GM19397 (cell line): ENCODE measurements around the gene MICALL1.

ENCODE experiments used
- ATAC-seq: cut with Tn5 transposase; IDR thresholded peaks from one replicate; pipeline ENCODE4 v1.9.1; 2021; ENCODE audit warnings: mild to moderate bottlenecking, moderate library complexity; ENCODE audit not compliant: unreplicated experiment

MICALL1 gene, protein sequence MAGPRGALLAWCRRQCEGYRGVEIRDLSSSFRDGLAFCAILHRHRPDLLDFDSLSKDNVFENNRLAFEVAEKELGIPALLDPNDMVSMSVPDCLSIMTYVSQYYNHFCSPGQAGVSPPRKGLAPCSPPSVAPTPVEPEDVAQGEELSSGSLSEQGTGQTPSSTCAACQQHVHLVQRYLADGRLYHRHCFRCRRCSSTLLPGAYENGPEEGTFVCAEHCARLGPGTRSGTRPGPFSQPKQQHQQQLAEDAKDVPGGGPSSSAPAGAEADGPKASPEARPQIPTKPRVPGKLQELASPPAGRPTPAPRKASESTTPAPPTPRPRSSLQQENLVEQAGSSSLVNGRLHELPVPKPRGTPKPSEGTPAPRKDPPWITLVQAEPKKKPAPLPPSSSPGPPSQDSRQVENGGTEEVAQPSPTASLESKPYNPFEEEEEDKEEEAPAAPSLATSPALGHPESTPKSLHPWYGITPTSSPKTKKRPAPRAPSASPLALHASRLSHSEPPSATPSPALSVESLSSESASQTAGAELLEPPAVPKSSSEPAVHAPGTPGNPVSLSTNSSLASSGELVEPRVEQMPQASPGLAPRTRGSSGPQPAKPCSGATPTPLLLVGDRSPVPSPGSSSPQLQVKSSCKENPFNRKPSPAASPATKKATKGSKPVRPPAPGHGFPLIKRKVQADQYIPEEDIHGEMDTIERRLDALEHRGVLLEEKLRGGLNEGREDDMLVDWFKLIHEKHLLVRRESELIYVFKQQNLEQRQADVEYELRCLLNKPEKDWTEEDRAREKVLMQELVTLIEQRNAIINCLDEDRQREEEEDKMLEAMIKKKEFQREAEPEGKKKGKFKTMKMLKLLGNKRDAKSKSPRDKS

DNA sequence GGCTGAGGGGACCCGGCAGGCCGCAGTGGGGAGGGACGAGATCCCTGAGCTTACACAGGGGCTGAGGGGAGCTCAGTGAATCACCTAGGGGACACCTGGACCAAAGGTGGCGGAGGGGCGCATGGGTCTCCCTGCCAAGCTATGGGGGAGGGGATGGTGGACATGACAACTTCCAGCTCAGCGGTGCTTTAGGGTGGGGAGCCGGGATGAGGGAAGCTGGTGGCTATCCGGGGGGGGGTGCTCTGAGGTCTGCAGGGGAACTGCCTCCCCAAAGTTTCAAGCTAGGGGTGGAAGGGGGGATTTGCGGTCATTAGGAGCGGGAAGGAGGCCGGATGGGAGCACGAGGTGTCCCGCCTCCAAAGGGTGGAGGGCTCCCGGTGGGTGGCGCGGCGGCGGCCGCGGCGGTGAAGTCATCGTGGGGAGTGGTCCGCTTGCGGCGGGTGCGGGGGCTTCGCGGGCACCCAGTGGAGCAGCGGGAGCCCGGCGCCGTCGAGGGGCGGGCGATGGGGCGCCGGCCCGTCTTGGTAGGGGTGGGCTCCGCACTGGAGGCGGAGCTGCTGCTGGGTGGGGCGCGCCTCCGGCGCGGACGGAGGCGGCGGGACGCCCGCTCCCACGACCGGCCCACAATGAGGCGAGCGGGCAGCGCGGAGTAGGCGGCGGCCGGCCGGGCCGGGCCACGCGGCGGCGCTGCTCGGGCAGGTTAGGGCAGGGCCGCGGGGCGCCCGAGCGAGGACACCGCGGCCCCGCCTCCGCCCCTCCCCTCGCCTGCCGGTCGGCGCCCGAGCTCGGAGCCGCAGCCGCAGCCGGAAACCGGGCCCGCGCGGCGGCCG is at the start of gene MICALL1:
Gene MICALL1, plus strand, starts transcription at position 764 of the 830 bp plus-strand sequence. CDS start 126 bp downstream, outside the sequence.
- peak; percentile 78 for ATAC-seq

DNA sequence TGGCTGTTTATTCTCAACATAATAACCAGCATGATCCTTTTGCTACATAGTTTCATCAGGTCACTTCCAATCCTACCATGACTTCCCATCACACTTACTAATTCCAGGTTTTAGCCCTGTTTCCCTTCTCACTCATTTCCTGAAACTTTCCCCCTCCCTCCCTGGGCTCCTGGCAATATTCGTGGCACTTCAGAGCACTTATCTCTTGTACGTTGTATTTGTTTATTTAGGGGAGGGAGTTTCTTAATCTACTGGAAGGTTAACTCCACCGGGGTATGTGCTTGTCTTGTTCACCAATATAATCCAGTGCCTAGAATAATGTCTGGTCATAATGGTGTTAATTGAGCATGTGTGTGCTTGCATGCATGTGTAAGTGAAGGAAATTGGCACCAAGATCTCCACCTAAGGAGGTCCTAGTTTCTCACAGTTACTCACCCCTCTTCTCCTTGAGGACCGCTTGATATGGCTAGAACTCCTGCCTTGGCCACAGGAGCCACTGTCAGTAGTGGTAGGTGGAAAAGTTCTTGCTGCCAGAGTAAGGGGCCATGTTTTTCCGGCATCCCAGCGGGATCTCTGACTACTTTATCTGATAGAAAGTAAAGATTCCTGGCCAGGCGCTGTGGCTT is 45.2 kb upstream of the MICALL1 start:
- no peak for ATAC-seq

DNA sequence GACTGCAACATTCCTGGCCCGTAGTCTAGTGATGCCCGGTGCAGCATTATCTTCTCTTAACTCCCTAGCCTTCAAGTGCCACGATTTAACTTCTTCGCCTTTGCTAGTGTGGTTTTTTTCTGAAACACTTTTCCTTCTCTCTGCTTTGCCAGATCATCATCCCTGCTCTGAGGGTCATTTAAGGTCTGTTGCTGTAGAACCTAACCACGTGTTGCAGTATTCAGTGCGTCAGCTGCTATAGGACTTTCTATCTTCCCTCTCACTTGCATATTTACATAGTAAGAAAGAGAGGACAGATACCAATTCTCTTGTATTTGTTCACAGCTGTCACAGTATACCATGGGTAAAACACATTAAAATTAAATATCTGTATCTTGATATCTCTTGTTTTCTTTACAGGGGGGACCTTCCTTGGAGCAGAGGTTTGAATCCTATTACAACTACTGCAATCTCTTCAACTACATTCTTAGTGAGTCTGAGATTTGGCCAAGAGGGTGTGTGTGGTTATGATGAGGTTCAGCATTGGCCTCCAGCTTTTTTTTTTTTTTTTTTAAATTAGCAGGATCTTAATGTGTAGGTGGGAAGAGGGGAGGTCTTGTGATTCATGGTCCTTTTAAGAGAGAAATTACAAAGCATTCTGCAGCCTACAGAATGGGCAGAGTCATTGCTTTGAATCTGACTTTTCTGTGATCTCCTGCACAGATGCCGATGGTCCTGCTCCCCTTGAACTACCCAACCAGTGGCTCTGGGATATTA is 43.3 kb upstream of the MICALL1 start:
- no peak for ATAC-seq

DNA sequence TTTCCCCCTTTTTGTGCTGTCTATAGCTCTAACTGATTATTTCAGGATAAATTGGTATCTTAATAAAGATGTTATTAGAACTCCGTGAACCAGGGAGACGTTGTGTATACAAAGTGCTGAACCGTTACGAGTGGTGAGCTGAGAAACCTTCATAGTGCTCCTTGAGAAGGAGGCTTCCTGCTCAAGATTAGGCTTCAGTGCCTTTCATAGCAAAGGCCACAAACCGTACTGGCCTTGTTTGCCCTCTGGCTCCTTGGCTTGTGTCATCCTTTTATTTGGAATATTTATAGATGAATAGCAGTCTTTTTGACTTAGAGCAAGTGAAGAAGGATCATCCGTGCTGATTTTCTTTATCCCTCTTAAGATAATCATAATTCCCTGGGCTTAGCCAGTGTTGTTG is 40.6 kb upstream of the MICALL1 start:
- ATAC-seq: no peak

DNA sequence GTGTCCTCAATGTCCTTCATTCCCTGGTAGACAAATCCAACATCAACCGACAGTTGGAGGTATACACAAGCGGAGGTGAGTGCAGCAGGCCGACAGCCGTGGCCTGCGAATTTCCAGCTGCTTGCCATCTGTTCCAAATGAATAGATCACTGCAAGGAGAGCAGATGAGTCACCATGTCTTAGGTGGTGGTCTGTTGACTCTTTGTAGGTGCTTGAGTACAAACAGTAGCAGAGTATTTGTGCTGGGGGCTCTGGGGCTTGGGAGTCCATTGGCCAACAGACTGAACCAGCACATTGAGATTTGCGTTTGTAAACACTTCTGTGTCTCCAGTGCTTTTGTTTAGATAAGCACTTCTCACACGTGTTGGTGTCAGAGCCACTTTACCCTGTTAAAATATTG is 35.8 kb upstream of the MICALL1 start:
- ATAC-seq: no peak

DNA sequence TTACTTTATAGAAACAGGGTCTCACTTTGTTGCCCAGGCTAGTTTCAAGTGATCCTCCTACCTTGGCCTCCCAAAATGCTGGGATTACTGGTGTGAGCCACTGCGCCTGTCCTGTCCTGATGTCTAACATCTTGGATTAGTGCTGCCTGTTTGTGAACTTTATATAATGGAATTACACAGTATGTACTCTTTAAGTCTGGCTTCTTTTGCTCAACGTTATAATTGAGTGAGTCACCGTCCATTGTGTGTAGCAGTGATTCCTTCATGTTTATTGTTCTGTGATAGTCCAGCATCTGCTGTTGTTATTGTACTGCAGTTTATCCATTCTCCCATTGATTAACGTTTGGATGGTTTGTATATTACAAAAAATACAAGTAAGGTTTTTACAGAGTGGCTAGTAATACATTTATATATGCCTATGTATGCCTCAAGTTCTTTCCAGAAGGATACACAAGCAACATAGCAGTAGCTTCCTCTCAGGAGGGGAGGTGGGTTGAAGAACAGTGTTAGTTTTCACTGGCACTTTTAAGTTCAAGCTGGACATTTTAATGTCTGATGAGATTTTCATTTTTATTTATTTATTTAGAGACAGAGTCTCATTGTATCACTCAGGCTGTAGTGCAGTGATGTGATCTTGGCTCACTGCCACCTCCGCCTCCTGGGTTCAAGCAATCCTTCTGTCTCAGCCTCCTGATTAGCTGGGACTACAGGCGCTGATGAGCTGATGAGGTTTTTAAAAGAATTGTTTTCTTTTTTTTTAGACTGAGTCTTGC is 25.2 kb upstream of the MICALL1 start:
- ATAC-seq: no peak

DNA sequence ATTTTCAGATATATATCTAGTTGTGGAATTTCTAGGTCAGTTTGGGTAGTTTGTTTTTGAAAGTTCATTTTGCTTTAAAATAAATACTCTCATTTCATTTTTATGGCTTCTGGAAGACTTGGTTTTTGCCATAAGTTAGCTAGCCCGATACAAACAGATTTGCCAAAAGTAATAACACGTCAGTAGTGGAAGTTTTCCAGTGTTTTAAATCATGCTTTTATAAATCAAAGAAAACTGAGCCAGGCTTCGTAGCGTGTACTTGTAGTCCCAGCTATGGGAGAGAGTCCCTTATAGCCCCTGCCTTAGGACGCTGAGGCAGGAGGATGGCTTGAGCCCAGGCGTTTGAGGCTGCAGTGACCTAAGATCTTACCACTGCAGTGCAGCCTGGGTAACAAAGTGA is 21.7 kb upstream of the MICALL1 start:
- no peak for ATAC-seq

DNA sequence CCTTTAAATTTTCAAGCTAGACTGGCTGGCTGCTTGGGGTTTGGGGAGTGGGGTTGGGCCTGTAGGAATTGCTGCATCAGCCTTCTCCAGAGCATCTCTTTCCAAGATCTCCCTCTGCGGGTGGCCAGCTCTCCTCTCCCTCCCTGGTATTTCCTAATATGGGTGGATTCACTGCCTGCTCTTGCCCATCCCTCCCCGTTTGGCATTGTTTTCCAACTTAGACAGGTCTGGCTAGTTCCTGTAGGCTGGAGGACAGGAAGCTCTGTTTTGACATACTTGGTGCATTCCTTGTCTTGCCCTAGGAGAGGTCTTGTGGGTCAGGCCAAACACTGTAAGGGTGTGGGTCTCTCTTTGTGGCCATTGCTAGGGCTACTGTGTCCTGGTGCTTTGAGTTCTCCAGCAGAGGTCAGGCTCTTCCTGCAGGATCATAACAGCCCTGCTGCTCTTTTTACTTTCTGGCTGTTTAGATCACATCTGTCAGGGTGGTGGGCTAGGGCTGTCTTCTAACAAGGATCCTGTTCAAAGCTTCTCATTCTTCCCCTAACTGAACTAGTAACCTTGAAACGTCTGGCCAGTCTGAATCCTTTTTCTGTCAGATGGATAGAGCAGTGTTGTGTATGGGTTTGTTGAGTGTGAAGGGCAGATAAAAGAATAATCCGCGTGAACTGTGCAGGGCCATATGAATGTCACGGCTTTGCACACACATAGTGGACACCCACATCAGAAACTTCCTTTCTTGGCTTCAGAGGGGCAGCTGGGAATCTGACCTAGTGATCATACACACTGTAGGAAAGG is 18.3 kb upstream of the MICALL1 start:
- ATAC-seq: no peak

DNA sequence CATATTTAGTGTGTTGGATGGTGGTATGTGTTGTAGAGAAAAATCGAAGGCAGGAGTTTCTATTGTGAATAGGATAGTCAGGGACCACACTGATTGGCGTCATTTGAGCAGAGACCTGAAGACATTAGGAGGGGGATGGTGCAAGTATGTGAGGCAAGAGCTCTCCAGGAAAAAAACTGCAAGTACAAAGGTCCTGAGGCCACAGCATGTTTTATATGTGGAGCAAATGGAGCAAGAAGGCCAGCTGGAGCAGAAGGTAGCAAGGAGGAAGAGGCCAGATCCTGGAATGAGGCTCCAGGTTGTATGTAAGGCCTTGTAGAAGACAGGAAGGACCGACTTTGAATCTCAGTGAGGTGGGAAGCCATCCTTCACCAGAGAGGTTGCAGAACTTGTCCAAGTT is 14.2 kb upstream of the MICALL1 start:
- ATAC-seq: no peak

DNA sequence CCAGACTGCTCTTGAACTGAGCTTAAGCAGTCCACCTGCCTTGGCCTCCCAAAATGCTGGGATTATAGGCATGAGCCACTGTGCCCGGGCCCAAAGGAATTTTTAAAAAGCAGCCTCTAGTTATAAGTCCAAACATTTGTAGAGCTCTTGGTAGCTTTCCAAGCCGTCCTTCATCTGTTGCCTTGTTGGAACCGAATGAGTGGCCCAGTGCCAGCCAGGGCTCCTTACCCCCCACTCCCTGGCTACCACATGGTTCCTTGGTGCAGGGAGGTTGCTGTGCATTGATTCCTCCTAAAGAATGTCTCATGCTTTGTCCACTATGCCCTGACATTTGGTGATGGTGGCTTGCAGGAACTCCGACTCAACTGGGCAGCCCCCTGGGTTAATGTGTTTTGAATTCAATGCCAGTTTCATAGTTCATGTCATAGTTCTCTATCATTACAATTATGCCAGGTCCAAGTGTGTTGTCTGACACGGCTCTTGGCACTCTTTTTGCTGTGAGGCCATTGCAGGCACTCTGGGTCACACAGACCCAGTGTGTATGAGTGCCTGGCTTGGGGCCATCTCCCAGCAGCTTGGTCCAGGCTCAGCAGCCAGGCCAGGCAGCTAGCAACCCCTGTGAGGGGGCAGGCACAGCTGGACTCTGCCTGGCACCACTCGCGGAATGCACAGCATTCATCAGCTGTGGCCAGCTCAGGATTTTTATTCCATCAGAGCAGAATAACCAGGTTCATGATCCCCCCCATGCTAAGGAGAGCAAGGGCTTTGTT is 13.3 kb upstream of the MICALL1 start:
- ATAC-seq: no peak

DNA sequence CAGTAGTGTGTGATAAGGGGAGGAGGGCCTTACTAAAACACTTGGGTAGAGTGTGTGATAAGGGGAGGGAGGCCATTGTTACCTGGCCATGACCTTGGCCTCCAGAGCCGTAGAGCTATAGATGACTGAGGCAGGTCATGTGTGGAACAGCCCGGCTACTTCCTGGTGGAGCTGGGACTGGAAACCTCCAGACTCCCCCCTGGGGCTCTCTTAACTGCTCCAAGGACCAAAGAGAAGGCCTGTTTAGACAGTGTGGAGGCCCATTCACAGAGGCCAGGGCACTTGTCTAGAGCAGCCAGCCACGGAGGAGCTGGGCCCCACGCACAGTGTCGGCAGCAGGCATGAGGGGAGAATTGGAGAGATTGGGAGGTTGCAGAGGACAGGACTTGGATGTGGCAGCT is 12.5 kb upstream of the MICALL1 start:
- ATAC-seq: no peak

DNA sequence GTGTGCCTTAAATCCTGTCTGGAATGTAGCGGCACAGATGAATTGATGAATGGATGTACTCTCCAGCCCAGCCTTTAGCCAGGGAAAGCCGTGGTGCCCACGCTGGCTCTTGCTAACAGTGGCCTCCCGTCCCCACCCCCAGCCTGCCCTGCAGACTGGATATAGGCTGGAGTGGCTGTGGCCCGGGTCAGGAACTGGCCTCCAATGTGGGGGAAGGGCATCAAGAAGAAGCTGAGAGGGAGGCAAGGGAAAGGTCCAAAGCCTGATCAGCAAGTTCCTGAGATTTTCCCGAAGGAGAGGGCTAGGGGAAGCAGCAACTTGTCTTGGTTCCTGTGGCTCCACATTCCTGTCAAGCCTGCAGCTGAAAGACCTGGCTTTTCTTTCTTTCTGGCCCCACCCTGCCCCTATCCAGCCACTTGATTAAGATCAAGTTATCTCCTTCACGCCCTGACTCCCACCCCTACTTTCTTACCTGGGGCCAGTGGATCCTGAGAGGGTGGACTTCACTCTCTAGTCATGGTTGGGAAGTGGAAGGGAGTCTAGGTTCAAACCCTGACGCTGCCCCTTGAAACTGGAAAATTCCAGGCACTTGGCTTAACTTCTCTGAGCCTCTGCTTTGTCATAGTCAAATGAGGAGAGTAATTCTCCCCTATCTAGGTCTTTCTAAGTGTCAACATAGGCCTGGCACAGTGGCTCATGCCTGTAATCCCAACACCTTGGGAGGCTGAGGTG is 11.0 kb upstream of the MICALL1 start:
- ATAC-seq: no peak

DNA sequence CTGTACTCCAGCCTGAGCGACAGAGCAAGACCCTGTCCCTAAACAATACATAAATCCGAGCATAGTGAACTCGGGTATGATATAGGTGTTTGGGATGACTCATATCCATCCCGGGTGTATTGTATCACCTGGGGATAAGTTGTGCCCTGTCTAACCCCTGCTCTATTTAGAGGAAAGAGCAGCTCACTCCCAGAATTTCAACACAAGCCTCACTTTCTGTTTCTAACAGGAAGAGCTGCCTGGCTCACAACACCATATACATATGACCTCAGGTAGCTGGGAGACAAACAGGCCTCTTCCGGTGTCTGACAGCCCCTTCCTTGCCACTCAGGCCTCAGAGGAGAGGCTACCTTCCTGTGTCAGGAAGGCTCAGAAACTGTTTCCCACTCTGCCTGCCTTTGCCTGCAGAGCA is 9.9 kb upstream of the MICALL1 start:
- no peak for ATAC-seq

DNA sequence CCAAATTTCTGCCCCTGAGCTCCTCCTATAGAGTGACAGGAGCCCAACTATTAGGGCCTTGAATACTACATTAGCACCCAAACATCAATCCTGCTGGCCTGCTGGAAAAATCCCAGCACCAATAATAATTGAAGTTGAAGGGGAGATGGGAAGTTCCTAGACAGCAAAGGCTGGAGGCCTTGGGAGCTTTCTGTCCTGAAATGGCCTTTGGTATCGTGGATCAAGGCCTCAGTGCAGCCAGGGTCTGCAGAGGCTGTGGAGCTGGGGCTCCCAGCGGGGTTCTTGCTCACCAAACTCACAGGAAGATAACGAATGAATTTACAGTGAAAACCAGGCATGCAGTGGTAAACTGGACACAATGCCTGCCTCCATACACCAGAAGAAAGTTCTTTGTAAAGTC is 9.2 kb upstream of the MICALL1 start:
- ATAC-seq: no peak

DNA sequence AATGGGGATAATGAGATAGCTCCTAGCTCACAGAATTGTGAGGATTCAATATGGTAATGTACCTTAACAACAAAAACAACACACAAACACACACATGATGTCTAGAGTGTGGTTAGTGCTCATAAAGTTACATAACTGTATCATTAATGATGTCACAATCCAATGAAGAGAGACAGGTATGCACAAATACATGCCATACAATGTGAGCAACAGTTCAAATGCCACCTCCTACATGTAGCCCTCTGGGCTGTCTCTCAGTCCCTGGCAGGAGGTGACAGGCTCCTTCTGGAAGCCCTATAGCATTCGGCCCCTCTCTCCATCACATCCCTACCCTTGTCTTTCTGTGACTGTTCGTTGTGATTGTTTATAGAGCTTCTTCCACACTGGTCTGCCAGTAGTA is 8.3 kb upstream of the MICALL1 start:
- no peak for ATAC-seq

DNA sequence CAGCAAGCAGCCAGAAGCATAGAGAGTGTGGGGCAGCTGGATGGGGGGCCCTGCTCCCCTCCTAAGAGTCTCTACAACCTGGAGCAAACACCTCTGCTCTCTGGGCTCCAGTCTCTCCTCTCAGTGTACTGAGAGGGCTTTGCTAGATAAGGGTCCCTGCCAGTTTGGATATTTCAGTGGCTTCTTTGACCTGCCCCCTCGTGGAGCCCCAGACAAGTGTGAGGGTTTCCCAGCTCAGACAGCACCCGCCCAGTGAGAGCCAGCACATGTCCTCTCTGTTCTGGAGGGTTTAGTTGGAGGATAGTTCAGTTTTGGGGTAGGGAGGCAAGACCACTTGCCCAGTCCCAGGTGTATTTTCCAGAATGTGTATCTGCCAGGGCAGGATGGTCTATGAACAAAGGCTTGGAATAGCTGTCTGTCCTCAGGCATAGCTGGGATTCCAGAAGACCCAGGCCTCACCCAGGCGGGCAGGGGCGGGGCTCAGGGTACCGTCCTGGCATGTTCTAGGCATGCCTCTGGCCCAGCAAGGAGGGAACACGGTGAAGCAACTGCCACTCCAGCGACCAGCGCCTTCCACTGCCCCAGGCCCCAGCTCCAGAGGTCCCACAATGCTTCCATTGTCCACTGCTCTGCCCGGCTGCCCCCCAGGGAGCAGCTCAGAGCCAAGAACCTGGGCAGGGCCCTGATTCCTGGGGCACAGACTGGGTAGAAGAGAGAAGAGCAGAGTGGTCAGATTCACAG is 7.5 kb upstream of the MICALL1 start:
- ATAC-seq: no peak
